GM12878 (cell line): ENCODE data around the gene PHYH. TPM values are rescaled to one million over a fixed set of nuclear protein-coding genes. Genes with fewer than 3 reads are reported as not detected.

Experiments used
- ATAC-seq: fragments of 200-7000 bp; cut with Tn5 transposase; 3 replicates; pipeline ENCODE4 v1.9.1; 2020; ENCODE audit warnings: mild to moderate bottlenecking, moderate library complexity
- BruUV-seq: library from RNA; stranded (reverse); fragments of 400-500 nt; replicated peaks from 2 replicates; lab custom pipeline; 2021; lab: Mats Ljungman, UMichigan
- CTCF ChIA-PET: fragments of 300-600 bp; sonication (Branson Sonifier 250); formaldehyde crosslinking; extraction: SDS; loops from one replicate; lab custom pipeline; 2021; ENCODE audit warnings: inconsistent platforms; lab: Yijun Ruan, JAX
- POLR2A ChIA-PET: fragments of 350-600 bp; formaldehyde crosslinking; extraction: SDS; loops from one replicate; lab custom pipeline; 2021; ENCODE audit warnings: inconsistent platforms; lab: Charles Lee
- RAD21 ChIA-PET: fragments of 300-600 bp; sonication (Branson Sonifier 250); formaldehyde crosslinking; loops from one replicate; lab custom pipeline; 2023; ENCODE audit warnings: antibody characterized with exemption; ENCODE audit not compliant: unreplicated experiment; lab: Charles Lee
- SMC1A ChIA-PET: fragments of 300-600 bp; sonication (Branson Sonifier 250); formaldehyde crosslinking; loops from one replicate; lab custom pipeline; 2023; ENCODE audit not compliant: unreplicated experiment, uncharacterized antibody; lab: Charles Lee
- DNase-seq: peaks from one replicate; pipeline ENCODE4 v3.0.0-alpha.2; 2011; ENCODE audit warnings: low read depth, low spot score
- FAIRE-seq: peaks from 3 replicates; lab custom pipeline; 2011; peaks lifted over from hg19 to GRCh38; lab: Jason Lieb, UNC
- H2AFZ ChIP-seq: 2 replicates; pipeline ENCODE4 v1.6.0; 2011; ENCODE audit warnings: low read depth, low read length, control low read depth; ENCODE audit not compliant: control insufficient read depth
- H3K27ac ChIP-seq: 2 replicates; pipeline ENCODE4 v1.5.1; 2011; ENCODE audit warnings: control low read depth; ENCODE audit not compliant: control insufficient read depth, insufficient read depth
- H3K27me3 ChIP-seq, 2 experiments: replicated peaks in 1 of 2; 2 replicates each; pipeline versions ENCODE4 v1.6.0 to v1.6.1; 2011; ENCODE audit warnings: low read length in 1 of 2; ENCODE audit not compliant: control insufficient read depth in 2 of 2, insufficient read depth in 2 of 2
- H3K36me3 ChIP-seq, 2 experiments: 2 replicates each; pipeline ENCODE4 v1.5.1; 2011; ENCODE audit warnings: low read length in 1 of 2; ENCODE audit not compliant: control insufficient read depth in 2 of 2, insufficient read depth in 2 of 2
- H3K4me1 ChIP-seq: 2 replicates; pipeline ENCODE4 v1.6.1; 2011; ENCODE audit warnings: mild to moderate bottlenecking, low read length, moderate library complexity, mixed read lengths; ENCODE audit not compliant: control insufficient read depth, insufficient read depth
- H3K4me2 ChIP-seq: 2 replicates; pipeline ENCODE4 v1.6.0; 2011; ENCODE audit warnings: control low read depth; ENCODE audit not compliant: control insufficient read depth, insufficient read depth
- H3K4me3 ChIP-seq: fragments of 200-600 bp; sonication (generic); 2 replicates; pipeline ENCODE4 v1.5.1; 2016
- H3K79me2 ChIP-seq: 2 replicates; pipeline ENCODE4 v1.6.0; 2011; ENCODE audit warnings: low read length; ENCODE audit not compliant: control insufficient read depth, insufficient read depth
- H3K9ac ChIP-seq: 2 replicates; pipeline ENCODE4 v1.8.0; 2011; ENCODE audit warnings: low read length, control low read depth, mixed read lengths; ENCODE audit not compliant: control insufficient read depth, insufficient read depth
- H3K9me3 ChIP-seq: replicated peaks from 3 replicates; pipeline ENCODE4 v1.5.1; 2011; ENCODE audit warnings: mild to moderate bottlenecking, low read length; ENCODE audit not compliant: control insufficient read depth, insufficient read depth
- H4K20me1 ChIP-seq: 2 replicates; pipeline ENCODE4 v1.6.0; 2011; ENCODE audit not compliant: control insufficient read depth, insufficient read depth
- CREM ChIP-seq: IDR thresholded peaks from 2 replicates; pipeline ENCODE4 v1.6.1; 2014; ENCODE audit warnings: antibody characterized with exemption, low read depth
- FOXK2 ChIP-seq: fragments of 450-650 bp; IDR thresholded peaks from 2 replicates; pipeline ENCODE4 v1.6.1; 2017; ENCODE audit warnings: mild to moderate bottlenecking, moderate library complexity
- MYB ChIP-seq: fragments of 150-350 bp; IDR thresholded peaks from 2 replicates; pipeline ENCODE4 v1.6.1; 2014; ENCODE audit warnings: mild to moderate bottlenecking, low read depth, low read length, borderline replicate concordance
- WGBS: methylation state at CpG from one replicate; pipeline ENCODE4 v1.1.6; 2016; ENCODE audit warnings: low lambda C conversion rate; ENCODE audit not compliant: insufficient replicate concordance, insufficient coverage; ENCODE audit errors: missing lambda C conversion rate; 5-methylcytosine and 5-hydroxymethylcytosine counted together
- in situ Hi-C: fragments of 300-500 bp; cut with MboI; formaldehyde crosslinking; loops from 9 replicates; pipeline ENCODE4 v1.14.3; 2018; ENCODE audit warnings: mixed read lengths
- intact Hi-C: fragments of 100-400 bp; cut with micrococcal nuclease; formaldehyde crosslinking; loops from one replicate; pipeline ENCODE4 v1.14.2; 2022; ENCODE audit not compliant: unreplicated experiment
- polyA plus RNA-seq, 11 experiments: library from polyadenylated mRNA; depleted of rRNA in 4 of 11; unstranded in 6 of 11; stranded (reverse) in 5 of 11; fragments of >200 nt; fragmentation: Nextera tagmentation in 4 of 11; fragmentation: Illumina TruSeq in 1 of 11; extraction: Ambion mirVana in 4 of 11; extraction: Trizol in 1 of 11; gene quantifications; 1 replicate in 1 of 11; 2 replicates in 10 of 11; pipeline versions ENCODE4 v1.2.1 to v1.2.3, GENCODE V29; 2011 to 2016; ENCODE audit warnings: inconsistent platforms in 2 of 11, missing spikeins in 2 of 11, low read depth in 1 of 11
- total RNA-seq, 4 experiments: library from RNA; depleted of rRNA in 3 of 4; stranded (reverse); fragments of >200 nt in 3 of 4; fragmentation: Illumina TruSeq in 1 of 4; extraction: Trizol in 1 of 4; gene quantifications; 2 replicates each; pipeline versions ENCODE4 v1.2.1 to v1.2.3, GENCODE V29; 2013 to 2021
- TF ChIP-seq, protein P1 (sequence below): fragments of 150-350 bp; IDR thresholded peaks from 2 replicates; pipeline ENCODE4 v1.6.1; 2014; ENCODE audit warnings: mild to moderate bottlenecking, low read depth, low read length
- TF ChIP-seq, protein P2 (sequence below): fragments of 450-650 bp; IDR thresholded peaks from 2 replicates; pipeline ENCODE4 v1.6.1; 2014; ENCODE audit warnings: mild to moderate bottlenecking
- TF ChIP-seq, protein P3 (sequence below): fragments of 450-650 bp; conservative IDR thresholded peaks from 2 replicates; pipeline ENCODE4 v1.6.1; 2017; ENCODE audit warnings: mild to moderate bottlenecking, moderate library complexity

PHYH gene
- total and polyA plus RNA-seq, 10 of the 15 experiments (the other 5 are each of a cell fraction or from before 2014, with no cell fraction given), result 3.2 to 10.3 (median 5.0) TPM

GRCh38 chr10:13231808-13232207, 68.1 kb downstream of the PHYH start (continued):
- TF ChIP-seq MYB (no peak), FOXK2 (no peak)
- TF ChIP-seq, protein P1, sequence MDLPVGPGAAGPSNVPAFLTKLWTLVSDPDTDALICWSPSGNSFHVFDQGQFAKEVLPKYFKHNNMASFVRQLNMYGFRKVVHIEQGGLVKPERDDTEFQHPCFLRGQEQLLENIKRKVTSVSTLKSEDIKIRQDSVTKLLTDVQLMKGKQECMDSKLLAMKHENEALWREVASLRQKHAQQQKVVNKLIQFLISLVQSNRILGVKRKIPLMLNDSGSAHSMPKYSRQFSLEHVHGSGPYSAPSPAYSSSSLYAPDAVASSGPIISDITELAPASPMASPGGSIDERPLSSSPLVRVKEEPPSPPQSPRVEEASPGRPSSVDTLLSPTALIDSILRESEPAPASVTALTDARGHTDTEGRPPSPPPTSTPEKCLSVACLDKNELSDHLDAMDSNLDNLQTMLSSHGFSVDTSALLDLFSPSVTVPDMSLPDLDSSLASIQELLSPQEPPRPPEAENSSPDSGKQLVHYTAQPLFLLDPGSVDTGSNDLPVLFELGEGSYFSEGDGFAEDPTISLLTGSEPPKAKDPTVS, result no peak
- TF ChIP-seq, all 136 proteins: peak for 0

DNA sequence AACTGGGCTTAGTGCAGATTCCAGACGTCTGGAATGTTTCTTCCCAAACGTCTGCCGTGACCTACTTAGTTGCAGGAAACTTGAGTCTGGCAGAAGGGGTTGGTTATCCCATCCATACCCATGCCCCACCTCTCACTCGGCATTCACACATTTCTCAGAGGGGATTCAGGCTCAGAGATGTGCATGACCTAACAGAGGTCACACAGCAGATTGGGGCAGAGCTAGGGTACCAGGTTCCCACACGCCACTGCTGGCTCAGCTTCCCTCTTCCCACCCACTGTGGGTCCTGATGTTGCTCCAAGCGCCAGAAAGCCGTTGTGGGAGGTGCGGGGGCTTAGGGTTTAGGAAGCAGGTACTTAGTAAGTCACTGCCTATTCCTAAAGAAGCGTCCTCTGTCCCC, 68.7 kb downstream of the PHYH start:
- in situ Hi-C loops (no loop called here), intact Hi-C loops (no loop called here)
- Histone ChIP-seq H2AFZ (no peak overlapping the region), H4K20me1 (no peaks in the 10 kb centered on the region), H3K4me3 (no peak overlapping the region), H3K27me3 (no peaks in the 10 kb centered on the region), H3K79me2 (no peaks in the 10 kb centered on the region), H3K9me3 (no peaks in the 10 kb centered on the region), H3K9ac (no peak overlapping the region), H3K4me1 (no peaks in the 10 kb centered on the region), H3K27ac (no peak overlapping the region), H3K36me3 (no peaks in the 10 kb centered on the region), H3K4me2 (no peak overlapping the region)
- FAIRE-seq (no peak), DNase-seq (no peak), ATAC-seq (no peak)
- TF ChIP-seq, protein P2, sequence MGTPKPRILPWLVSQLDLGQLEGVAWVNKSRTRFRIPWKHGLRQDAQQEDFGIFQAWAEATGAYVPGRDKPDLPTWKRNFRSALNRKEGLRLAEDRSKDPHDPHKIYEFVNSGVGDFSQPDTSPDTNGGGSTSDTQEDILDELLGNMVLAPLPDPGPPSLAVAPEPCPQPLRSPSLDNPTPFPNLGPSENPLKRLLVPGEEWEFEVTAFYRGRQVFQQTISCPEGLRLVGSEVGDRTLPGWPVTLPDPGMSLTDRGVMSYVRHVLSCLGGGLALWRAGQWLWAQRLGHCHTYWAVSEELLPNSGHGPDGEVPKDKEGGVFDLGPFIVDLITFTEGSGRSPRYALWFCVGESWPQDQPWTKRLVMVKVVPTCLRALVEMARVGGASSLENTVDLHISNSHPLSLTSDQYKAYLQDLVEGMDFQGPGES, result no peak
- TF ChIP-seq, protein P3, sequence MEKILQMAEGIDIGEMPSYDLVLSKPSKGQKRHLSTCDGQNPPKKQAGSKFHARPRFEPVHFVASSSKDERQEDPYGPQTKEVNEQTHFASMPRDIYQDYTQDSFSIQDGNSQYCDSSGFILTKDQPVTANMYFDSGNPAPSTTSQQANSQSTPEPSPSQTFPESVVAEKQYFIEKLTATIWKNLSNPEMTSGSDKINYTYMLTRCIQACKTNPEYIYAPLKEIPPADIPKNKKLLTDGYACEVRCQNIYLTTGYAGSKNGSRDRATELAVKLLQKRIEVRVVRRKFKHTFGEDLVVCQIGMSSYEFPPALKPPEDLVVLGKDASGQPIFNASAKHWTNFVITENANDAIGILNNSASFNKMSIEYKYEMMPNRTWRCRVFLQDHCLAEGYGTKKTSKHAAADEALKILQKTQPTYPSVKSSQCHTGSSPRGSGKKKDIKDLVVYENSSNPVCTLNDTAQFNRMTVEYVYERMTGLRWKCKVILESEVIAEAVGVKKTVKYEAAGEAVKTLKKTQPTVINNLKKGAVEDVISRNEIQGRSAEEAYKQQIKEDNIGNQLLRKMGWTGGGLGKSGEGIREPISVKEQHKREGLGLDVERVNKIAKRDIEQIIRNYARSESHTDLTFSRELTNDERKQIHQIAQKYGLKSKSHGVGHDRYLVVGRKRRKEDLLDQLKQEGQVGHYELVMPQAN, result no peak
- no peak for TF ChIP-seq CREM
- BruUV-seq, result no TSS peak
- WGBS, result 40% methylated on average over 9 of the region's 9 CpGs
- SMC1A ChIA-PET, result interaction anchor here (1.5 kb wide), 1 partner anchor 72 kb away, joined by 3 read pairs; no protein-coding TSS in a partner anchor
- POLR2A ChIA-PET, result no interaction called here
- RAD21 ChIA-PET, result no interaction called here
- CTCF ChIA-PET, result no interaction called here

Other genes with a start within 250 kb of the PHYH start
- gene OPTN, start 199.9 kb downstream of the PHYH start, total RNA-seq (2014; rRNA removed), result 20.0 and 26.9 TPM in 2 replicates
- gene OPTN, start 199.9 kb downstream of the PHYH start, total RNA-seq (2014; rRNA removed; fragmentation: Illumina TruSeq; extraction: Trizol), result 25.0 and 28.1 TPM in 2 replicates
- gene OPTN, start 199.9 kb downstream of the PHYH start, total RNA-seq (2021), result 34.0 and 34.8 TPM in 2 replicates
- gene OPTN, start 199.9 kb downstream of the PHYH start, polyA plus RNA-seq (2011; rRNA removed), result 42.4 and 52.7 TPM in 2 replicates
- 26.1 and 28.1 TPM in 2 replicates for gene OPTN, start 199.9 kb downstream of the PHYH start, polyA plus RNA-seq (2014; fragmentation: Illumina TruSeq; extraction: Trizol)
- gene OPTN, start 199.9 kb downstream of the PHYH start, polyA plus RNA-seq (2014; fragmentation: Nextera tagmentation; extraction: Ambion mirVana), result 10 to 100 TPM; 15.2 to 22.3 TPM
- 20.2 and 25.9 TPM in 2 replicates for gene OPTN, start 199.9 kb downstream of the PHYH start, polyA plus RNA-seq (2014; rRNA removed)
- gene OPTN, start 199.9 kb downstream of the PHYH start, polyA plus RNA-seq (2016; fragmentation: Nextera tagmentation; extraction: Ambion mirVana), result 10 to 100 TPM; 30.6 to 32.3 TPM
- 22.2 and 23.4 TPM in 2 replicates for gene MCM10, start 138.5 kb downstream of the PHYH start, total RNA-seq (2014; rRNA removed)
- 26.8 and 27.0 TPM in 2 replicates for gene MCM10, start 138.5 kb downstream of the PHYH start, total RNA-seq (2014; rRNA removed; fragmentation: Illumina TruSeq; extraction: Trizol)
- gene MCM10, start 138.5 kb downstream of the PHYH start, total RNA-seq (2021), result 30.7 and 31.1 TPM in 2 replicates
- gene MCM10, start 138.5 kb downstream of the PHYH start, polyA plus RNA-seq (2011; rRNA removed), result 14.3 and 17.5 TPM in 2 replicates
- gene MCM10, start 138.5 kb downstream of the PHYH start, polyA plus RNA-seq (2014; fragmentation: Illumina TruSeq; extraction: Trizol), result 21.5 and 24.1 TPM in 2 replicates
- 1 to 10 TPM; 5.8 to 6.8 TPM for gene MCM10, start 138.5 kb downstream of the PHYH start, polyA plus RNA-seq (2014; fragmentation: Nextera tagmentation; extraction: Ambion mirVana)
- 13.2 and 14.2 TPM in 2 replicates for gene MCM10, start 138.5 kb downstream of the PHYH start, polyA plus RNA-seq (2014; rRNA removed)
- 10 to 100 TPM; 30.9 to 35.1 TPM for gene MCM10, start 138.5 kb downstream of the PHYH start, polyA plus RNA-seq (2016; fragmentation: Nextera tagmentation; extraction: Ambion mirVana)
- gene UCMA, start 65.7 kb downstream of the PHYH start, total RNA-seq (2014; rRNA removed), result not detected in 2 replicates
- not detected in 2 replicates for gene UCMA, start 65.7 kb downstream of the PHYH start, total RNA-seq (2014; rRNA removed; fragmentation: Illumina TruSeq; extraction: Trizol)
- not detected in 2 replicates for gene UCMA, start 65.7 kb downstream of the PHYH start, total RNA-seq (2021)
- gene UCMA, start 65.7 kb downstream of the PHYH start, polyA plus RNA-seq (2011; rRNA removed), result not detected in 2 replicates
- not detected in 2 replicates for gene UCMA, start 65.7 kb downstream of the PHYH start, polyA plus RNA-seq (2014; fragmentation: Illumina TruSeq; extraction: Trizol)
- gene UCMA, start 65.7 kb downstream of the PHYH start, polyA plus RNA-seq (2014; fragmentation: Nextera tagmentation; extraction: Ambion mirVana), result under 1 TPM in 1 of 2 experiments, not detected in 1; 0.15 TPM
- gene UCMA, start 65.7 kb downstream of the PHYH start, polyA plus RNA-seq (2014; rRNA removed), result not detected in 2 replicates
- not detected for gene UCMA, start 65.7 kb downstream of the PHYH start, polyA plus RNA-seq (2016; fragmentation: Nextera tagmentation; extraction: Ambion mirVana)
- gene SEPHS1, start 48.2 kb upstream of the PHYH start, total RNA-seq (2014; rRNA removed), result 39.6 and 47.9 TPM in 2 replicates
- 49.5 and 50.5 TPM in 2 replicates for gene SEPHS1, start 48.2 kb upstream of the PHYH start, total RNA-seq (2014; rRNA removed; fragmentation: Illumina TruSeq; extraction: Trizol)
- 55.6 and 59.8 TPM in 2 replicates for gene SEPHS1, start 48.2 kb upstream of the PHYH start, total RNA-seq (2021)
- gene SEPHS1, start 48.2 kb upstream of the PHYH start, polyA plus RNA-seq (2011; rRNA removed), result 66.8 and 76.4 TPM in 2 replicates
- 85.4 and 93.4 TPM in 2 replicates for gene SEPHS1, start 48.2 kb upstream of the PHYH start, polyA plus RNA-seq (2014; fragmentation: Illumina TruSeq; extraction: Trizol)
- gene SEPHS1, start 48.2 kb upstream of the PHYH start, polyA plus RNA-seq (2014; fragmentation: Nextera tagmentation; extraction: Ambion mirVana), result 10 to 100 TPM; 14.7 to 20.8 TPM
- 51.7 and 60.8 TPM in 2 replicates for gene SEPHS1, start 48.2 kb upstream of the PHYH start, polyA plus RNA-seq (2014; rRNA removed)
- 10 to 100 TPM; 36.8 to 46.4 TPM for gene SEPHS1, start 48.2 kb upstream of the PHYH start, polyA plus RNA-seq (2016; fragmentation: Nextera tagmentation; extraction: Ambion mirVana)
- gene BEND7, start 228.9 kb upstream of the PHYH start, total RNA-seq (2014; rRNA removed), result not detected in 2 replicates
- gene BEND7, start 228.9 kb upstream of the PHYH start, total RNA-seq (2014; rRNA removed; fragmentation: Illumina TruSeq; extraction: Trizol), result not detected in 2 replicates
- gene BEND7, start 228.9 kb upstream of the PHYH start, total RNA-seq (2021), result 0.13 TPM in 1 of 2 replicates, not detected in the other
- not detected in 2 replicates for gene BEND7, start 228.9 kb upstream of the PHYH start, polyA plus RNA-seq (2011; rRNA removed)
- gene BEND7, start 228.9 kb upstream of the PHYH start, polyA plus RNA-seq (2014; fragmentation: Illumina TruSeq; extraction: Trizol), result not detected in 2 replicates
- not detected for gene BEND7, start 228.9 kb upstream of the PHYH start, polyA plus RNA-seq (2014; fragmentation: Nextera tagmentation; extraction: Ambion mirVana)
- gene BEND7, start 228.9 kb upstream of the PHYH start, polyA plus RNA-seq (2014; rRNA removed), result not detected in 2 replicates
- not detected for gene BEND7, start 228.9 kb upstream of the PHYH start, polyA plus RNA-seq (2016; fragmentation: Nextera tagmentation; extraction: Ambion mirVana)